Nephron progenitor cell (in vitro differentiated cells): ENCODE data around the gene LDLRAD3.
A peak's percentile ranks its signal among the peaks of the same experiment; 100 is the strongest.

Source experiments
- DNase-seq: peaks from one replicate; pipeline ENCODE4 v3.0.0; 2021
- H3K27ac Mint-ChIP-seq: 2 replicates; pipeline ENCODE4 v1.8.0; 2021; ENCODE audit warnings: mild to moderate bottlenecking, moderate library complexity, mixed read lengths
- H3K27me3 Mint-ChIP-seq: 2 replicates; pipeline ENCODE4 v1.8.0; 2021; ENCODE audit warnings: mild to moderate bottlenecking, low read depth, mixed read lengths; ENCODE audit not compliant: poor library complexity
- H3K36me3 Mint-ChIP-seq: 2 replicates; pipeline ENCODE4 v1.8.0; 2021; ENCODE audit warnings: low read depth, mixed read lengths
- H3K4me1 Mint-ChIP-seq: 2 replicates; pipeline ENCODE4 v1.8.0; 2021; ENCODE audit warnings: mixed read lengths
- H3K4me3 Mint-ChIP-seq: 2 replicates; pipeline ENCODE4 v1.8.0; 2021; ENCODE audit warnings: mild to moderate bottlenecking, moderate library complexity, mixed read lengths
- H3K9me3 Mint-ChIP-seq: 2 replicates; pipeline ENCODE4 v1.8.0; 2021; ENCODE audit warnings: mild to moderate bottlenecking, moderate library complexity, mixed read lengths
- CTCF ChIP-seq: fragments of 200-600 bp; sonication (generic); IDR thresholded peaks from 2 replicates; pipeline ENCODE4 v1.5.0; 2021; ENCODE audit warnings: antibody characterized with exemption

LDLRAD3 gene

GRCh38 chr11:35946766-35947165 lies 2.9 kb downstream of the LDLRAD3 start:
- TF ChIP-seq CTCF = no peak
- Mint-ChIP-seq H3K4me1 (peaks cover 88% of the 10 kb centered on the region), H3K27me3 (no peaks in the 10 kb centered on the region), H3K27ac (peak overlapping the region; percentile 17), H3K4me3 (peak overlapping the region; percentile 95), H3K36me3 (peaks cover 19% of the 10 kb centered on the region), H3K9me3 (no peaks in the 10 kb centered on the region)
- no peak for DNase-seq

DNA sequence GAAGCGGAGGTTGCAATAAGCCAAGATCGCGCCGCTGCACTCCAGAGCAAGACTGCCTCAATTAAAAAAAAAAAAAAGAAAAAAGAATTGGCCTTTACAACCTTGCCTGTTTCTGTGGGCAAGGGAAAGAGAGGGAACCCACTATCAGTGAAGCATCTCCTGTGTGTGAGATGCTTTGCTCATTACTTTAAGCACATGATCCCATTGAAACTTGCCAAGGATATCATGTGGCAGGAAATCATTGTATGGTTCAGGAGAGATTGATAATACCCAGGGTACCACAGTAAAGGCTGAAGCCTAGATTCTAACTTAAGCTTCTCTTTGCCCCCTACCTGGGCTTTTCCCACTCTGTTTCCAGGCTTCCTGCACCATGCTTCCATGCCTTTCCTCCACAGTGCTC lies 3.6 kb downstream of the LDLRAD3 start:
- no peak for DNase-seq
- Mint-ChIP-seq H3K27me3 (no peaks in the 10 kb centered on the region), H3K36me3 (peaks cover 19% of the 10 kb centered on the region), H3K9me3 (no peaks in the 10 kb centered on the region), H3K4me1 (peaks cover 89% of the 10 kb centered on the region), H3K4me3 (no peak overlapping the region), H3K27ac (no peak overlapping the region)
- no peak for TF ChIP-seq CTCF

GRCh38 chr11:35949242-35949641 lies 5.4 kb downstream of the LDLRAD3 start:
- H3K27me3 Mint-ChIP-seq = peaks cover 4% of the 10 kb centered on the region
- H3K36me3 Mint-ChIP-seq = peaks cover 20% of the 10 kb centered on the region
- no peaks in the 10 kb centered on the region for H3K9me3 Mint-ChIP-seq
- TF ChIP-seq CTCF = no peak
- no peak overlapping the region for H3K27ac Mint-ChIP-seq
- no peak overlapping the region for H3K4me3 Mint-ChIP-seq
- DNase-seq = no peak
- peaks cover 90% of the 10 kb centered on the region for H3K4me1 Mint-ChIP-seq

DNA sequence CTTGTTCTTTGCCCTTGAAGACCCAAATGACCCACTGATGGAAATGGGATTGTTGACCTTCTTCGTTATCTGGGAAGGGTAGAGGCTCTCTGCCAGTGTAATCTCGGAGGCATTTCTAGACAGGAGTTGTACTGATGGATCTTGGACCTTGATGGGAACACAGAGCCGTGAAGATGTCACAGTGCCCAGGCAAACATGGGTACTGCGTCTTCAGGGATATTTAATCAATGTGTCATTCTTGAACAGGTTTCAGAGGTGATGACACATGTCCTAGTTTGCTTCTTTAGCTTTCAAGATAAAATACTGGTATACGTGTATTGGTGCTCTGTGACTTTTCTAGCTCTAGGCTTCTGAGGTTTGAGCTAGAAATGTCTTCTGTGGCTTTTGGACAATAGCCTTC lies 6.2 kb downstream of the LDLRAD3 start:
- TF ChIP-seq CTCF = no peak
- H3K4me3 Mint-ChIP-seq = no peak overlapping the region
- no peak for DNase-seq
- H3K4me1 Mint-ChIP-seq = peaks cover 83% of the 10 kb centered on the region
- peaks cover 27% of the 10 kb centered on the region for H3K36me3 Mint-ChIP-seq
- H3K9me3 Mint-ChIP-seq = no peaks in the 10 kb centered on the region
- H3K27ac Mint-ChIP-seq = peak overlapping the region; percentile 13
- peaks cover 4% of the 10 kb centered on the region for H3K27me3 Mint-ChIP-seq

DNA sequence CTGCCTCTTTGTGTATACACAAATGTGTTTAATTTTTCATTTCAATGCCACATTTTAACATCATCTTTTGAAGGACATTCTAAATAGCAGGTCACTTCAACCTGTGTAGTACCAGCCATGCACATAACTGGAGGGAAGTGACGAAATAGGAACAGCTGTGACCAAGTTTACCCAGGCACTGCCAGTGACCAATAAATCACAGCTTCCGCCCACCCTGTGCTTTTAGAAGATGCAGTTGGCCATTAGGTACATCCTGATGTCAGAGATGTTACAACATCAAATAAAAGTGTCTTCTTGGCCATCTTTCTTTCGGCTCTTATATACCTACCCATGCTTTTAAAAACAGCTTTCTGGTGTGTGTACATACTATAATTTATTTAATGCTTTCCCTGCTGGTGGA lies 7.8 kb downstream of the LDLRAD3 start:
- no peak overlapping the region for H3K4me3 Mint-ChIP-seq
- no peak overlapping the region for H3K27ac Mint-ChIP-seq
- H3K27me3 Mint-ChIP-seq = peaks cover 4% of the 10 kb centered on the region
- TF ChIP-seq CTCF = no peak
- peaks cover 7% of the 10 kb centered on the region for H3K9me3 Mint-ChIP-seq
- H3K36me3 Mint-ChIP-seq = peaks cover 37% of the 10 kb centered on the region
- DNase-seq = no peak
- H3K4me1 Mint-ChIP-seq = peaks cover 67% of the 10 kb centered on the region

- no peak overlapping the region for H3K4me3 Mint-ChIP-seq
- H3K27me3 Mint-ChIP-seq = peaks cover 4% of the 10 kb centered on the region
- TF ChIP-seq CTCF = no peak
- peaks cover 29% of the 10 kb centered on the region for H3K36me3 Mint-ChIP-seq
- peaks cover 7% of the 10 kb centered on the region for H3K9me3 Mint-ChIP-seq
- H3K27ac Mint-ChIP-seq = peak overlapping the region; percentile 71
- peaks cover 52% of the 10 kb centered on the region for H3K4me1 Mint-ChIP-seq
- peak; percentile 8 for DNase-seq
Measured at GRCh38 chr11:35953081-35953760, 9.4 kb downstream of the LDLRAD3 start.
